Measurements from ENCODE around the gene ISLR2. TPM values are rescaled to one million over a fixed set of nuclear protein-coding genes. Genes with fewer than 3 reads are reported as not detected.

ISLR2 gene
- total RNA-seq, 1 experiment from 2014 or later: 0.64 TPM

GRCh38 chr15:74170875-74171578 is 40.6 kb downstream of the ISLR2 start:
- no peak overlapping the region for H3K27ac ChIP-seq (ENCODE audit: low read depth, low read length, poor library complexity, severe bottlenecking)
- no peak for DNase-seq (ENCODE audit: low spot score)
- peaks cover 16% of the 10 kb centered on the region for H3K4me1 ChIP-seq (ENCODE audit: insufficient read depth, low read length, poor library complexity, severe bottlenecking)
- no peak overlapping the region for H3K4me3 ChIP-seq (ENCODE audit: low read depth, low read length, poor library complexity, severe bottlenecking)
- BruUV-seq (replicated peaks): no TSS peak
- no peaks in the 10 kb centered on the region for H3K27me3 ChIP-seq (replicated peaks; ENCODE audit: insufficient read depth, low read depth, low read length, poor library complexity)
- ChIA-PET POLR2A (ENCODE audit: low non-redundant PET) (no interaction called here), CTCF (no interaction called here)
- no peaks in the 10 kb centered on the region for H3K9me3 ChIP-seq (ENCODE audit: low read depth, low read length, poor library complexity, severe bottlenecking)
- TF ChIP-seq CTCF (conservative IDR thresholded peaks at IDR 0.05; ENCODE audit: low read depth, low read length) (no peak), EZH2 (IDR thresholded peaks at IDR 0.05; ENCODE audit: borderline replicate concordance, low read depth, low read length, poor library complexity, severe bottlenecking) (no peak)
- no peaks in the 10 kb centered on the region for H3K36me3 ChIP-seq (ENCODE audit: insufficient read depth, low read length, poor library complexity, severe bottlenecking)
- intact Hi-C loops (cut with micrococcal nuclease; ENCODE audit: unreplicated experiment): no loop called here

- Histone ChIP-seq H3K9me3 (ENCODE audit: low read depth, low read length, poor library complexity, severe bottlenecking) (no peaks in the 10 kb centered on the region), H3K27me3 (replicated peaks; ENCODE audit: insufficient read depth, low read depth, low read length, poor library complexity) (no peaks in the 10 kb centered on the region), H3K36me3 (ENCODE audit: insufficient read depth, low read length, poor library complexity, severe bottlenecking) (no peaks in the 10 kb centered on the region), H3K27ac (ENCODE audit: low read depth, low read length, poor library complexity, severe bottlenecking) (no peak overlapping the region), H3K4me1 (ENCODE audit: insufficient read depth, low read length, poor library complexity, severe bottlenecking) (peaks cover 16% of the 10 kb centered on the region), H3K4me3 (ENCODE audit: low read depth, low read length, poor library complexity, severe bottlenecking) (no peak overlapping the region)
- TF ChIP-seq CTCF (conservative IDR thresholded peaks at IDR 0.05; ENCODE audit: low read depth, low read length) (no peak), EZH2 (IDR thresholded peaks at IDR 0.05; ENCODE audit: borderline replicate concordance, low read depth, low read length, poor library complexity, severe bottlenecking) (no peak)
- BruUV-seq (replicated peaks): no TSS peak
- POLR2A ChIA-PET (ENCODE audit: low non-redundant PET): no interaction called here
- intact Hi-C loops (cut with micrococcal nuclease; ENCODE audit: unreplicated experiment): no loop called here
- CTCF ChIA-PET: no interaction called here
- DNase-seq (ENCODE audit: low spot score): no peak
These were observed 41.7 kb downstream of the ISLR2 start for GRCh38 chr15:74171965-74172541.

GRCh38 chr15:74172701-74173379 is 42.5 kb downstream of the ISLR2 start:
- POLR2A ChIA-PET (ENCODE audit: low non-redundant PET): no interaction called here
- BruUV-seq (replicated peaks): no TSS peak

More at GRCh38 chr15:74172701-74173379, 42.5 kb downstream of the ISLR2 start:
- Histone ChIP-seq H3K4me3 (ENCODE audit: low read depth, low read length, poor library complexity, severe bottlenecking) (no peak overlapping the region), H3K27me3 (replicated peaks; ENCODE audit: insufficient read depth, low read depth, low read length, poor library complexity) (no peaks in the 10 kb centered on the region), H3K4me1 (ENCODE audit: insufficient read depth, low read length, poor library complexity, severe bottlenecking) (peaks cover 20% of the 10 kb centered on the region), H3K27ac (ENCODE audit: low read depth, low read length, poor library complexity, severe bottlenecking) (no peak overlapping the region), H3K36me3 (ENCODE audit: insufficient read depth, low read length, poor library complexity, severe bottlenecking) (no peaks in the 10 kb centered on the region), H3K9me3 (ENCODE audit: low read depth, low read length, poor library complexity, severe bottlenecking) (no peaks in the 10 kb centered on the region)
- peak; percentile 15 for DNase-seq (ENCODE audit: low spot score)
- intact Hi-C loops (cut with micrococcal nuclease; ENCODE audit: unreplicated experiment): no loop called here
- no peak for TF ChIP-seq EZH2 (IDR thresholded peaks at IDR 0.05; ENCODE audit: borderline replicate concordance, low read depth, low read length, poor library complexity, severe bottlenecking)
- CTCF ChIA-PET: interaction anchor here (0.6 kb wide), 1 partner anchor 41 kb away, joined by 7 read pairs; no protein-coding TSS in a partner anchor
